Measurements from ENCODE around the gene MYOM1. TPM values are rescaled to one million over a fixed set of nuclear protein-coding genes. Genes with fewer than 3 reads are reported as not detected.

MYOM1 gene
- total RNA-seq, 2 experiments from 2014 or later: 1.0 to 1.3 TPM

GRCh38 chr18:3170441-3171161, 49.2 kb downstream of the MYOM1 start:
- Mint-ChIP-seq H3K27ac (no peak overlapping the region), H3K9me3 (no peaks in the 10 kb centered on the region), H3K36me3 (ENCODE audit: low read depth) (no peaks in the 10 kb centered on the region), H3K4me3 (no peak overlapping the region), H3K27me3 (no peaks in the 10 kb centered on the region), H3K4me1 (ENCODE audit: low read depth) (no peaks in the 10 kb centered on the region)
- intact Hi-C loops (cut with micrococcal nuclease): no loop called here
- CTCF ChIA-PET: interaction anchor here (1.1 kb wide), 1 partner anchor 19 kb away, joined by 5 read pairs; no protein-coding TSS in a partner anchor
- TF ChIP-seq, protein P1, sequence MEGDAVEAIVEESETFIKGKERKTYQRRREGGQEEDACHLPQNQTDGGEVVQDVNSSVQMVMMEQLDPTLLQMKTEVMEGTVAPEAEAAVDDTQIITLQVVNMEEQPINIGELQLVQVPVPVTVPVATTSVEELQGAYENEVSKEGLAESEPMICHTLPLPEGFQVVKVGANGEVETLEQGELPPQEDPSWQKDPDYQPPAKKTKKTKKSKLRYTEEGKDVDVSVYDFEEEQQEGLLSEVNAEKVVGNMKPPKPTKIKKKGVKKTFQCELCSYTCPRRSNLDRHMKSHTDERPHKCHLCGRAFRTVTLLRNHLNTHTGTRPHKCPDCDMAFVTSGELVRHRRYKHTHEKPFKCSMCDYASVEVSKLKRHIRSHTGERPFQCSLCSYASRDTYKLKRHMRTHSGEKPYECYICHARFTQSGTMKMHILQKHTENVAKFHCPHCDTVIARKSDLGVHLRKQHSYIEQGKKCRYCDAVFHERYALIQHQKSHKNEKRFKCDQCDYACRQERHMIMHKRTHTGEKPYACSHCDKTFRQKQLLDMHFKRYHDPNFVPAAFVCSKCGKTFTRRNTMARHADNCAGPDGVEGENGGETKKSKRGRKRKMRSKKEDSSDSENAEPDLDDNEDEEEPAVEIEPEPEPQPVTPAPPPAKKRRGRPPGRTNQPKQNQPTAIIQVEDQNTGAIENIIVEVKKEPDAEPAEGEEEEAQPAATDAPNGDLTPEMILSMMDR (IDR thresholded peaks at IDR 0.05): no peak
- ATAC-seq (no peak), DNase-seq (no peak)
- POLR2A ChIA-PET: no interaction called here

GRCh38 chr18:3164381-3164780, 55.4 kb downstream of the MYOM1 start:
- POLR2A ChIA-PET: no interaction called here
- Mint-ChIP-seq H3K36me3 (ENCODE audit: low read depth) (peaks cover 7% of the 10 kb centered on the region), H3K27ac (no peak overlapping the region), H3K4me3 (no peak overlapping the region), H3K27me3 (no peaks in the 10 kb centered on the region), H3K9me3 (no peaks in the 10 kb centered on the region), H3K4me1 (ENCODE audit: low read depth) (no peaks in the 10 kb centered on the region)
- TF ChIP-seq, protein P1 (IDR thresholded peaks at IDR 0.05): no peak
- ATAC-seq (no peak), DNase-seq (no peak)
- CTCF ChIA-PET: no interaction called here
- intact Hi-C loops (cut with micrococcal nuclease): no loop called here

GRCh38 chr18:3163968-3164367, 55.8 kb downstream of the MYOM1 start:
- peaks cover 7% of the 10 kb centered on the region for H3K36me3 Mint-ChIP-seq (ENCODE audit: low read depth)
- no peak for ATAC-seq
- TF ChIP-seq, protein P1 (IDR thresholded peaks at IDR 0.05): no peak
- intact Hi-C loops (cut with micrococcal nuclease): no loop called here
- H3K4me1 Mint-ChIP-seq (ENCODE audit: low read depth): no peaks in the 10 kb centered on the region
- H3K27me3 Mint-ChIP-seq: no peaks in the 10 kb centered on the region
- no peaks in the 10 kb centered on the region for H3K9me3 Mint-ChIP-seq
- no peak overlapping the region for H3K27ac Mint-ChIP-seq
- no peak for DNase-seq
- H3K4me3 Mint-ChIP-seq: no peak overlapping the region
- ChIA-PET CTCF (no interaction called here), POLR2A (no interaction called here)

GRCh38 chr18:3162181-3162580, 57.6 kb downstream of the MYOM1 start:
- DNase-seq: no peak
- ATAC-seq: no peak
- H3K27me3 Mint-ChIP-seq: no peaks in the 10 kb centered on the region
- H3K4me3 Mint-ChIP-seq: no peak overlapping the region
- peaks cover 7% of the 10 kb centered on the region for H3K36me3 Mint-ChIP-seq (ENCODE audit: low read depth)
- no peaks in the 10 kb centered on the region for H3K9me3 Mint-ChIP-seq
- H3K4me1 Mint-ChIP-seq (ENCODE audit: low read depth): no peaks in the 10 kb centered on the region
- TF ChIP-seq, protein P1 (IDR thresholded peaks at IDR 0.05): no peak
- intact Hi-C loops (cut with micrococcal nuclease): no loop called here
- ChIA-PET POLR2A (no interaction called here), CTCF (interaction anchor here (1.2 to 1.9 kb wide), 3 partner anchors 10 to 135 kb away, joined by 3 to 9 read pairs (median 6); no protein-coding TSS in a partner anchor)
- H3K27ac Mint-ChIP-seq: no peak overlapping the region

DNA sequence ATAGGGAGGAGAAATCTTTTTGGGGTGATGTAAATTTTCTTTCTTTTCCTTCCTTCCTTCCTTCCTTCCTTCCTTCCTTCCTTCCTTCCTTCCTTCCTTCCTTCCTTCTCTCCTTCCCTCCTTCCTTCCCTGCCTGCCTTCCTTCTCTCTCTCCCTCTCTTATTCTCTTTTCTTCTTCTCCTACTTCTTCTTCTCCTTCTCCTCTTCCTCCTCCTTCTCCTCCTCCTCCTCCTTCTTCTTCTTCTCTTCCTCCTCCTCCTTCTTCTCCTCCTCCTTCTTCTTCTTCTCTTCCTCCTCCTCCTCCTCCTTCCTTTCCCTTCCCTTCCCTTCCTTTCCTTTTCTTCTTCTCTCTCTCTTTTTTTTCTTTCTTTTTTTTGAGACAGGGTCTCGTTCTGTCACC, 59.9 kb downstream of the MYOM1 start:
- intact Hi-C loops (cut with micrococcal nuclease): loop anchor here (10.0 kb wide), 1 partner anchor 225 kb away; no protein-coding TSS in a partner anchor
- no peak for DNase-seq
- peaks cover 7% of the 10 kb centered on the region for H3K36me3 Mint-ChIP-seq (ENCODE audit: low read depth)
- TF ChIP-seq, protein P1 (IDR thresholded peaks at IDR 0.05): no peak
- no peak overlapping the region for H3K4me3 Mint-ChIP-seq
- ChIA-PET CTCF (interaction anchor here (0.8 to 1.0 kb wide), 3 partner anchors 86 to 165 kb away, joined by 3 to 4 read pairs (median 3); no protein-coding TSS in a partner anchor), POLR2A (no interaction called here)
- no peaks in the 10 kb centered on the region for H3K9me3 Mint-ChIP-seq
- no peaks in the 10 kb centered on the region for H3K27me3 Mint-ChIP-seq
- H3K27ac Mint-ChIP-seq: no peak overlapping the region
- no peak for ATAC-seq
- H3K4me1 Mint-ChIP-seq (ENCODE audit: low read depth): no peaks in the 10 kb centered on the region
